K562 (cell line): ENCODE measurements around the gene CCDC92. TPM values are rescaled to one million over a fixed set of nuclear protein-coding genes. Genes with fewer than 3 reads are reported as not detected.

Experiments used
- ATAC-seq: fragments of 200-7000 bp; cut with Tn5 transposase; 3 replicates; pipeline ENCODE4 v1.9.1; 2020; ENCODE audit warnings: moderate library complexity
- BruUV-seq: library from RNA; stranded (reverse); fragments of 400-500 nt; replicated peaks from 2 replicates; lab custom pipeline; 2021; lab: Mats Ljungman, UMichigan
- CTCF ChIA-PET: fragments of 300-600 bp; formaldehyde crosslinking; extraction: SDS; loops from one replicate; lab custom pipeline; 2021; ENCODE audit warnings: low intra/inter-chr PET ratio; lab: Yijun Ruan, JAX
- POLR2A ChIA-PET: fragments of 300-600, 350-650 bp; sonication (Branson Sonifier 250); formaldehyde crosslinking; extraction: SDS; loops from one replicate; lab custom pipeline; 2021; ENCODE audit warnings: antibody characterized with exemption, inconsistent platforms; lab: Yijun Ruan, JAX
- DNase-seq, 4 experiments: peaks; one replicate each; pipeline versions ENCODE4 v3.0.0 to v3.0.0-alpha.2; 2011 to 2018; ENCODE audit warnings: low spot score in 3 of 4, mixed read lengths in 3 of 4; ENCODE audit errors: extremely low read depth in 1 of 4
- FAIRE-seq: peaks from 2 replicates; lab custom pipeline; 2011; peaks lifted over from hg19 to GRCh38; lab: Jason Lieb, UNC
- H2AFZ ChIP-seq: 2 replicates; pipeline ENCODE4 v1.6.0; 2011; ENCODE audit warnings: low read depth, low read length, control low read depth, inconsistent platforms
- H3K27ac ChIP-seq: fragments of 200-600 bp; 3 replicates; pipeline ENCODE4 v1.8.0; 2011; ENCODE audit warnings: low read depth, mild to moderate bottlenecking, control low read depth, inconsistent platforms, low read length, moderate library complexity, mixed read lengths; ENCODE audit errors: extremely low read depth
- H3K27me3 ChIP-seq, 2 experiments: fragments of 300-600 bp in 1 of 2; 2 replicates in 1 of 2; 3 replicates in 1 of 2; pipeline versions ENCODE4 v1.6.0 to v1.8.0; 2011; ENCODE audit warnings: inconsistent platforms in 2 of 2, low read length in 2 of 2, mild to moderate bottlenecking in 1 of 2, mixed read lengths in 1 of 2, moderate library complexity in 1 of 2; ENCODE audit not compliant: control insufficient read depth in 2 of 2, insufficient read depth in 2 of 2
- H3K36me3 ChIP-seq: fragments of 300-600 bp; 3 replicates; pipeline ENCODE4 v1.8.0; 2011; ENCODE audit warnings: mild to moderate bottlenecking, low read length, inconsistent platforms; ENCODE audit not compliant: control insufficient read depth, insufficient read depth
- H3K4me1 ChIP-seq, 2 experiments: fragments of 200-600 bp in 1 of 2; replicated peaks in 1 of 2; 2 replicates in 1 of 2; 3 replicates in 1 of 2; pipeline versions ENCODE4 v1.5.1 to v1.8.0; 2011; ENCODE audit warnings: inconsistent platforms in 2 of 2, low read length in 2 of 2, mild to moderate bottlenecking in 1 of 2, mixed read lengths in 1 of 2, moderate library complexity in 1 of 2; ENCODE audit not compliant: control insufficient read depth in 2 of 2, insufficient read depth in 2 of 2
- H3K4me2 ChIP-seq: 2 replicates; pipeline ENCODE4 v1.6.1; 2011; ENCODE audit warnings: low read length, control low read depth, inconsistent platforms, mixed read lengths; ENCODE audit not compliant: insufficient read depth
- H3K4me3 ChIP-seq: fragments of 200-600 bp; sonication (generic), shearing (Covaris generic); 2 replicates; pipeline ENCODE4 v1.5.1; 2016; ENCODE audit warnings: control low read depth, inconsistent platforms
- H3K79me2 ChIP-seq: fragments of 200-600 bp; 3 replicates; pipeline ENCODE4 v1.8.0; 2011; ENCODE audit warnings: low read length, inconsistent platforms; ENCODE audit not compliant: control insufficient read depth, insufficient read depth
- H3K9ac ChIP-seq, 2 experiments: 2 replicates each; pipeline versions ENCODE4 v1.6.0 to v1.6.1; 2011; ENCODE audit warnings: low read depth in 2 of 2, low read length in 2 of 2, control low read depth in 1 of 2, inconsistent platforms in 1 of 2, mild to moderate bottlenecking in 1 of 2, mixed read lengths in 1 of 2; ENCODE audit not compliant: insufficient read depth in 1 of 2
- H3K9me1 ChIP-seq: one replicate; pipeline ENCODE4 v1.6.0; 2011; ENCODE audit warnings: inconsistent platforms, mild to moderate bottlenecking, low read length, moderate library complexity; ENCODE audit not compliant: control insufficient read depth, insufficient read depth
- H3K9me3 ChIP-seq: replicated peaks from 2 replicates; pipeline ENCODE4 v1.5.1; 2011; ENCODE audit warnings: low read depth, low read length, inconsistent platforms; ENCODE audit not compliant: control insufficient read depth, insufficient read depth
- H4K20me1 ChIP-seq: replicated peaks from 2 replicates; pipeline ENCODE4 v1.6.1; 2011; ENCODE audit warnings: low read length, inconsistent platforms, mixed read lengths; ENCODE audit not compliant: control insufficient read depth, insufficient read depth
- BRD9 ChIP-seq: fragments of 450-650 bp; IDR thresholded peaks from 2 replicates; pipeline ENCODE4 v1.6.1; 2018; ENCODE audit warnings: low read depth; ENCODE audit not compliant: partially characterized antibody
- CBFA2T3 ChIP-seq: fragments of 450-650 bp; IDR thresholded peaks from 2 replicates; pipeline ENCODE4 v1.6.1; 2017
- DPF2 ChIP-seq: fragments of 450-650 bp; IDR thresholded peaks from 2 replicates; pipeline ENCODE4 v1.6.1; 2016
- FIP1L1 ChIP-seq: fragments of 200-400 bp; formaldehyde crosslinking; IDR thresholded peaks from 2 replicates; pipeline ENCODE4 v1.6.1; 2018; ENCODE audit warnings: mild to moderate bottlenecking, low read depth, low read length; ENCODE audit not compliant: poor library complexity, severe bottlenecking
- GABPA ChIP-seq: fragments of 200-800 bp; sonication (Bioruptor generic); conservative IDR thresholded peaks from 2 replicates; pipeline ENCODE4 v1.6.1; 2016; ENCODE audit warnings: low read depth, missing genetic modification characterization, missing compliant biosample characterization
- MITF ChIP-seq: IDR thresholded peaks from 2 replicates; pipeline ENCODE4 v1.6.1; 2014; ENCODE audit warnings: antibody characterized with exemption
- PCBP1 ChIP-seq: fragments of 200-400 bp; formaldehyde crosslinking; IDR thresholded peaks from 2 replicates; pipeline ENCODE4 v1.6.1; 2018; ENCODE audit warnings: mild to moderate bottlenecking, low read depth, low read length; ENCODE audit not compliant: poor library complexity, severe bottlenecking
- PRPF4 ChIP-seq: fragments of 200-400 bp; formaldehyde crosslinking; IDR thresholded peaks from one replicate; pipeline ENCODE4 v1.6.1; 2017; ENCODE audit warnings: low read length, low read depth, mild to moderate bottlenecking; ENCODE audit not compliant: insufficient read depth, poor library complexity, severe bottlenecking
- STAG1 ChIP-seq: sonication (generic); formaldehyde crosslinking; IDR thresholded peaks from 2 replicates; pipeline ENCODE4 v1.5.0; 2020; ENCODE audit warnings: missing genetic modification reagents, borderline replicate concordance
- ZNF57 ChIP-seq: fragments of 450-650 bp; formaldehyde crosslinking; IDR thresholded peaks from 2 replicates; pipeline ENCODE4 v1.4.0; 2020; ENCODE audit warnings: mild to moderate bottlenecking, moderate library complexity
- WGBS: fragments of 100-300 bp; shearing (Covaris generic); methylation state at CpG from one replicate; pipeline ENCODE4 v1.1.6; 2016; ENCODE audit warnings: low coverage, mixed read lengths; ENCODE audit not compliant: insufficient coverage; ENCODE audit errors: missing lambda C conversion rate; 5-methylcytosine and 5-hydroxymethylcytosine counted together
- in situ Hi-C: fragments of 300-500 bp; cut with MboI; formaldehyde crosslinking; loops from 4 replicates; pipeline ENCODE4 v1.15.0; 2018; ENCODE audit warnings: inconsistent platforms, mixed read lengths
- intact Hi-C: fragments of 100-400 bp; cut with micrococcal nuclease; formaldehyde crosslinking; loops from 2 replicates; pipeline ENCODE4 v1.14.2; 2022
- polyA plus RNA-seq, 8 experiments: library from polyadenylated mRNA; depleted of rRNA in 4 of 8; stranded (reverse) in 5 of 8; unstranded in 3 of 8; fragments of >200 nt; fragmentation: Nextera tagmentation in 2 of 8; fragmentation: Illumina TruSeq in 1 of 8; extraction: Ambion mirVana in 2 of 8; extraction: Trizol in 1 of 8; gene quantifications; 2 replicates each; pipeline versions ENCODE4 v1.2.1 to v1.2.3, GENCODE V29; 2011 to 2014; ENCODE audit warnings: inconsistent platforms in 1 of 8, missing spikeins in 1 of 8
- total RNA-seq, 7 experiments: library from RNA; depleted of rRNA in 6 of 7; stranded (reverse); fragments of >200 nt in 6 of 7; fragmentation: Illumina TruSeq in 2 of 7; extraction: Trizol in 2 of 7; gene quantifications; 2 replicates each; pipeline versions ENCODE4 v1.2.1 to v1.2.3, GENCODE V29; 2011 to 2021; ENCODE audit warnings: low replicate concordance in 1 of 7
- TF ChIP-seq, protein P1 (sequence below): fragments of 450-650 bp; formaldehyde crosslinking; conservative IDR thresholded peaks from 2 replicates; pipeline ENCODE4 v1.4.0; 2022; ENCODE audit warnings: mild to moderate bottlenecking, missing genetic modification characterization
- TF ChIP-seq, protein P2 (sequence below): sonication (generic); formaldehyde crosslinking; IDR thresholded peaks from 2 replicates; pipeline ENCODE4 v1.8.0; 2022; ENCODE audit warnings: missing genetic modification reagents, mild to moderate bottlenecking, moderate library complexity, borderline replicate concordance
- TF ChIP-seq, protein P3 (sequence below): sonication (generic); IDR thresholded peaks from 2 replicates; pipeline ENCODE4 v1.6.1; 2016
- TF ChIP-seq, protein P4 (sequence below): fragments of 250-450 bp; sonication (Bioruptor Pico); IDR thresholded peaks from 2 replicates; pipeline ENCODE4 v1.9.0; 2021; ENCODE audit warnings: mild to moderate bottlenecking, inconsistent platforms

CCDC92 gene
- total and polyA plus RNA-seq, 9 of the 15 experiments (the other 6 are each of a cell fraction or from before 2014, with no cell fraction given) = 0.27 to 5.9 (median 2.1) TPM

GRCh38 chr12:123940627-123940966 is 32.0 kb downstream of the CCDC92 start:
- no peak overlapping the region for H2AFZ ChIP-seq
- peaks cover 51 to 79% of the 10 kb centered on the region in 2 experiments; a peak in 4 of 5 replicates for H3K27me3 ChIP-seq
- H3K79me2 ChIP-seq = no peaks in the 10 kb centered on the region
- no peak for ATAC-seq
- intact Hi-C loops = no loop called here
- no peak for FAIRE-seq
- H3K9me3 ChIP-seq = no peaks in the 10 kb centered on the region; the same call in 1 of the 2 replicates
- no peak overlapping the region for H3K27ac ChIP-seq
- peaks cover 4% of the 10 kb centered on the region; the same call in 1 of the 2 replicates for H4K20me1 ChIP-seq
- H3K36me3 ChIP-seq = no peaks in the 10 kb centered on the region
- in situ Hi-C loops = no loop called here
- BruUV-seq = no TSS peak
- no peaks in the 10 kb centered on the region for H3K9me1 ChIP-seq
- 13% methylated on average over 9 of the region's 9 CpGs for WGBS
- H3K4me2 ChIP-seq = no peak overlapping the region
- H3K4me1 ChIP-seq = peaks cover 0 to 10% of the 10 kb centered on the region in 2 experiments; a peak in 2 of 5 replicates
- H3K9ac ChIP-seq = no peak overlapping the region
- H3K4me3 ChIP-seq = no peak overlapping the region
- ChIA-PET CTCF (no interaction called here), POLR2A (interaction anchor here (0.7 kb wide), 1 partner anchor 20 kb away, joined by 4 read pairs; no protein-coding TSS in a partner anchor)
- no peak for DNase-seq
- TF ChIP-seq BRD9 (no peak), DPF2 (no peak), CBFA2T3 (no peak), STAG1 (CRISPR knock-in tag) (no peak), MITF (no peak), PCBP1 (no peak), PRPF4 (no peak), FIP1L1 (no peak), ZNF57 (CRISPR knock-in tag) (no peak), GABPA (tag) (no peak)
- TF ChIP-seq, protein P1, sequence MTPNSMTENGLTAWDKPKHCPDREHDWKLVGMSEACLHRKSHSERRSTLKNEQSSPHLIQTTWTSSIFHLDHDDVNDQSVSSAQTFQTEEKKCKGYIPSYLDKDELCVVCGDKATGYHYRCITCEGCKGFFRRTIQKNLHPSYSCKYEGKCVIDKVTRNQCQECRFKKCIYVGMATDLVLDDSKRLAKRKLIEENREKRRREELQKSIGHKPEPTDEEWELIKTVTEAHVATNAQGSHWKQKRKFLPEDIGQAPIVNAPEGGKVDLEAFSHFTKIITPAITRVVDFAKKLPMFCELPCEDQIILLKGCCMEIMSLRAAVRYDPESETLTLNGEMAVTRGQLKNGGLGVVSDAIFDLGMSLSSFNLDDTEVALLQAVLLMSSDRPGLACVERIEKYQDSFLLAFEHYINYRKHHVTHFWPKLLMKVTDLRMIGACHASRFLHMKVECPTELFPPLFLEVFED = no peak
- TF ChIP-seq, protein P2, sequence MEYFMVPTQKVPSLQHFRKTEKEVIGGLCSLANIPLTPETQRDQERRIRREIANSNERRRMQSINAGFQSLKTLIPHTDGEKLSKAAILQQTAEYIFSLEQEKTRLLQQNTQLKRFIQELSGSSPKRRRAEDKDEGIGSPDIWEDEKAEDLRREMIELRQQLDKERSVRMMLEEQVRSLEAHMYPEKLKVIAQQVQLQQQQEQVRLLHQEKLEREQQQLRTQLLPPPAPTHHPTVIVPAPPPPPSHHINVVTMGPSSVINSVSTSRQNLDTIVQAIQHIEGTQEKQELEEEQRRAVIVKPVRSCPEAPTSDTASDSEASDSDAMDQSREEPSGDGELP (CRISPR knock-in tag) = no peak
- TF ChIP-seq, protein P3, sequence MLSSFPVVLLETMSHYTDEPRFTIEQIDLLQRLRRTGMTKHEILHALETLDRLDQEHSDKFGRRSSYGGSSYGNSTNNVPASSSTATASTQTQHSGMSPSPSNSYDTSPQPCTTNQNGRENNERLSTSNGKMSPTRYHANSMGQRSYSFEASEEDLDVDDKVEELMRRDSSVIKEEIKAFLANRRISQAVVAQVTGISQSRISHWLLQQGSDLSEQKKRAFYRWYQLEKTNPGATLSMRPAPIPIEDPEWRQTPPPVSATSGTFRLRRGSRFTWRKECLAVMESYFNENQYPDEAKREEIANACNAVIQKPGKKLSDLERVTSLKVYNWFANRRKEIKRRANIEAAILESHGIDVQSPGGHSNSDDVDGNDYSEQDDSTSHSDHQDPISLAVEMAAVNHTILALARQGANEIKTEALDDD = no peak
- TF ChIP-seq, protein P4, sequence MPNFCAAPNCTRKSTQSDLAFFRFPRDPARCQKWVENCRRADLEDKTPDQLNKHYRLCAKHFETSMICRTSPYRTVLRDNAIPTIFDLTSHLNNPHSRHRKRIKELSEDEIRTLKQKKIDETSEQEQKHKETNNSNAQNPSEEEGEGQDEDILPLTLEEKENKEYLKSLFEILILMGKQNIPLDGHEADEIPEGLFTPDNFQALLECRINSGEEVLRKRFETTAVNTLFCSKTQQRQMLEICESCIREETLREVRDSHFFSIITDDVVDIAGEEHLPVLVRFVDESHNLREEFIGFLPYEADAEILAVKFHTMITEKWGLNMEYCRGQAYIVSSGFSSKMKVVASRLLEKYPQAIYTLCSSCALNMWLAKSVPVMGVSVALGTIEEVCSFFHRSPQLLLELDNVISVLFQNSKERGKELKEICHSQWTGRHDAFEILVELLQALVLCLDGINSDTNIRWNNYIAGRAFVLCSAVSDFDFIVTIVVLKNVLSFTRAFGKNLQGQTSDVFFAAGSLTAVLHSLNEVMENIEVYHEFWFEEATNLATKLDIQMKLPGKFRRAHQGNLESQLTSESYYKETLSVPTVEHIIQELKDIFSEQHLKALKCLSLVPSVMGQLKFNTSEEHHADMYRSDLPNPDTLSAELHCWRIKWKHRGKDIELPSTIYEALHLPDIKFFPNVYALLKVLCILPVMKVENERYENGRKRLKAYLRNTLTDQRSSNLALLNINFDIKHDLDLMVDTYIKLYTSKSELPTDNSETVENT (CRISPR knock-in tag) = no peak
